IMR-90 (cell line): ENCODE results near the gene KCNJ3. TPM values are rescaled to one million over a fixed set of nuclear protein-coding genes. Genes with fewer than 3 reads are reported as not detected.

ENCODE experiments used
- ATAC-seq: fragments of 200-7000 bp; cut with Tn5 transposase; 2 replicates; pipeline ENCODE4 v1.9.1; 2020; ENCODE audit warnings: low read depth, mild to moderate bottlenecking, moderate library complexity
- BruUV-seq: library from RNA; stranded (reverse); fragments of 400-500 nt; replicated peaks from 2 replicates; lab custom pipeline; 2021; lab: Mats Ljungman, UMichigan
- CTCF ChIA-PET: fragments of 300-600 bp; formaldehyde crosslinking; extraction: SDS; loops from one replicate; lab custom pipeline; 2021; ENCODE audit warnings: antibody characterized with exemption; lab: Yijun Ruan, JAX
- POLR2A ChIA-PET: fragments of 300-600 bp; sonication (Branson Sonifier 250); formaldehyde crosslinking; loops from one replicate; lab custom pipeline; 2022; ENCODE audit warnings: antibody characterized with exemption; ENCODE audit not compliant: unreplicated experiment; lab: Charles Lee
- DNase-seq: peaks from one replicate; pipeline ENCODE4 v3.0.0; 2013
- H2AFZ ChIP-seq: replicated peaks from 2 replicates; pipeline ENCODE3; 2013; ENCODE audit warnings: low read length, mild to moderate bottlenecking; ENCODE audit not compliant: poor library complexity
- H2AK5ac ChIP-seq: 2 replicates; pipeline ENCODE4 v1.6.1; 2013; ENCODE audit warnings: low read depth, low read length, inconsistent platforms
- H2AK9ac ChIP-seq: replicated peaks from 2 replicates; pipeline ENCODE3; 2013; ENCODE audit warnings: mild to moderate bottlenecking, low read depth, low read length, moderate library complexity; ENCODE audit not compliant: poor library complexity
- H2BK120ac ChIP-seq: 2 replicates; pipeline ENCODE4 v1.6.1; 2013; ENCODE audit warnings: low read depth, low read length, inconsistent platforms
- H2BK15ac ChIP-seq: 3 replicates; pipeline ENCODE4 v1.6.1; 2013; ENCODE audit warnings: low read depth, low read length, inconsistent platforms
- H2BK20ac ChIP-seq: 2 replicates; pipeline ENCODE4 v1.6.1; 2013; ENCODE audit warnings: low read depth, mild to moderate bottlenecking, inconsistent platforms, low read length, moderate library complexity
- H2BK5ac ChIP-seq: 2 replicates; pipeline ENCODE4 v1.6.1; 2013; ENCODE audit warnings: mild to moderate bottlenecking, low read depth, low read length, inconsistent platforms; ENCODE audit not compliant: poor library complexity, severe bottlenecking
- H3K14ac ChIP-seq: replicated peaks from 2 replicates; pipeline ENCODE4 v1.6.1; 2013; ENCODE audit warnings: low read depth, low read length, inconsistent platforms
- H3K18ac ChIP-seq: 2 replicates; pipeline ENCODE4 v1.6.1; 2013; ENCODE audit warnings: low read depth, low read length, control low read depth
- H3K23ac ChIP-seq: 2 replicates; pipeline ENCODE4 v1.6.1; 2013; ENCODE audit warnings: low read depth, low read length, inconsistent platforms
- H3K27ac ChIP-seq: 2 replicates; pipeline ENCODE4 v1.5.1; 2013; ENCODE audit warnings: mild to moderate bottlenecking, control low read depth, low read length; ENCODE audit not compliant: insufficient read depth
- H3K27me3 ChIP-seq: 2 replicates; pipeline ENCODE4 v1.6.1; 2013; ENCODE audit warnings: low read length; ENCODE audit not compliant: control insufficient read depth, insufficient read depth
- H3K36me3 ChIP-seq: 2 replicates; pipeline ENCODE4 v1.6.1; 2013; ENCODE audit warnings: low read length, mixed read lengths; ENCODE audit not compliant: control insufficient read depth, insufficient read depth
- H3K4ac ChIP-seq: 2 replicates; pipeline ENCODE4 v1.6.1; 2013; ENCODE audit warnings: low read depth, low read length, inconsistent platforms
- H3K4me1 ChIP-seq: 2 replicates; pipeline ENCODE4 v1.6.1; 2013; ENCODE audit warnings: low read length, mixed read lengths; ENCODE audit not compliant: control insufficient read depth, insufficient read depth
- H3K4me2 ChIP-seq: 2 replicates; pipeline ENCODE4 v1.6.1; 2013; ENCODE audit warnings: low read depth, mild to moderate bottlenecking, control low read depth, low read length, moderate library complexity
- H3K4me3 ChIP-seq: 2 replicates; pipeline ENCODE4 v1.5.1; 2013; ENCODE audit warnings: low read depth, mild to moderate bottlenecking, control low read depth, low read length, moderate library complexity; ENCODE audit not compliant: insufficient read depth
- H3K56ac ChIP-seq: 2 replicates; pipeline ENCODE4 v1.6.1; 2013; ENCODE audit warnings: low read length, inconsistent platforms; ENCODE audit not compliant: insufficient read depth; ENCODE audit errors: extremely low read depth
- H3K79me1 ChIP-seq, 2 experiments: 2 replicates each; pipeline ENCODE4 v1.6.1; 2013; ENCODE audit warnings: low read length in 2 of 2, inconsistent platforms in 1 of 2, low read depth in 1 of 2
- H3K9ac ChIP-seq: 2 replicates; pipeline ENCODE4 v1.6.1; 2013; ENCODE audit warnings: low read depth, low read length, control low read depth
- H3K9me1 ChIP-seq: 2 replicates; pipeline ENCODE4 v1.6.1; 2013; ENCODE audit warnings: low read length, inconsistent platforms; ENCODE audit not compliant: insufficient read depth
- H3K9me3 ChIP-seq: 2 replicates; pipeline ENCODE4 v1.6.1; 2013; ENCODE audit warnings: low read length; ENCODE audit not compliant: control insufficient read depth, insufficient read depth
- H4K20me1 ChIP-seq: 2 replicates; pipeline ENCODE4 v1.6.1; 2013; ENCODE audit warnings: low read length, inconsistent platforms; ENCODE audit not compliant: insufficient read depth
- H4K5ac ChIP-seq: 2 replicates; pipeline ENCODE4 v1.6.1; 2013; ENCODE audit warnings: mild to moderate bottlenecking, low read depth, low read length, control low read depth
- H4K8ac ChIP-seq, 2 experiments: 2 replicates each; pipeline ENCODE4 v1.6.1; 2013; ENCODE audit warnings: low read depth in 2 of 2, low read length in 2 of 2, control low read depth in 1 of 2, inconsistent platforms in 1 of 2
- H4K91ac ChIP-seq: 2 replicates; pipeline ENCODE4 v1.6.1; 2013; ENCODE audit warnings: low read depth, low read length, inconsistent platforms; ENCODE audit not compliant: insufficient read depth
- BHLHE40 ChIP-seq: fragments of 150-350 bp; IDR thresholded peaks from 2 replicates; pipeline ENCODE4 v1.6.1; 2016; ENCODE audit warnings: mild to moderate bottlenecking, low read depth, low read length
- CHD1 ChIP-seq: IDR thresholded peaks from 2 replicates; pipeline ENCODE4 v1.6.1; 2012; ENCODE audit warnings: low read depth, low read length, improper control_type of control experiment
- FOS ChIP-seq: fragments of 150-350 bp; IDR thresholded peaks from 2 replicates; pipeline ENCODE4 v1.6.1; 2016; ENCODE audit warnings: low read depth, low read length
- WGBS, 2 experiments: methylation state at CpG; one replicate each; pipeline versions ENCODE4 v1.1.5 to v1.1.7; 2013; ENCODE audit warnings: missing lambda C conversion rate in 2 of 2; ENCODE audit not compliant: insufficient read length in 1 of 2; ENCODE audit errors: extremely low coverage in 2 of 2; 5-methylcytosine and 5-hydroxymethylcytosine counted together
- dilution Hi-C: fragments of 300-500 bp; cut with HindIII; formaldehyde crosslinking; loops from one replicate; pipeline ENCODE4 v1.14.3; 2018; ENCODE audit warnings: low sequenced_read_pairs; ENCODE audit not compliant: unreplicated experiment
- in situ Hi-C: fragments of 300-500 bp; cut with MboI; formaldehyde crosslinking; loops from 3 replicates; pipeline ENCODE4 v1.14.3; 2019; ENCODE audit warnings: low sequenced_read_pairs, inconsistent platforms, mixed read lengths
- intact Hi-C: fragments of 100-400 bp; cut with micrococcal nuclease; formaldehyde crosslinking; loops from 2 replicates; pipeline ENCODE4 v1.10.0; 2022
- polyA plus RNA-seq, 3 experiments: library from polyadenylated mRNA; depleted of rRNA; stranded (reverse); fragments of >200 nt; gene quantifications; 2 replicates each; pipeline ENCODE4 v1.2.3, GENCODE V29; 2012; ENCODE audit warnings: low replicate concordance in 1 of 3
- total RNA-seq: library from RNA; depleted of rRNA; stranded (reverse); fragments of >200 nt; gene quantifications from 2 replicates; pipeline ENCODE4 v1.2.3, GENCODE V29; 2012
- TF ChIP-seq, protein P1 (sequence below): fragments of 150-350 bp; IDR thresholded peaks from 2 replicates; pipeline ENCODE4 v1.6.1; 2016; ENCODE audit warnings: low read depth, mild to moderate bottlenecking, low read length, moderate library complexity, borderline replicate concordance

The KCNJ3 gene
- total and polyA plus RNA-seq, 2 of the 4 experiments (the other 2 are of a cell fraction): not detected

DNA sequence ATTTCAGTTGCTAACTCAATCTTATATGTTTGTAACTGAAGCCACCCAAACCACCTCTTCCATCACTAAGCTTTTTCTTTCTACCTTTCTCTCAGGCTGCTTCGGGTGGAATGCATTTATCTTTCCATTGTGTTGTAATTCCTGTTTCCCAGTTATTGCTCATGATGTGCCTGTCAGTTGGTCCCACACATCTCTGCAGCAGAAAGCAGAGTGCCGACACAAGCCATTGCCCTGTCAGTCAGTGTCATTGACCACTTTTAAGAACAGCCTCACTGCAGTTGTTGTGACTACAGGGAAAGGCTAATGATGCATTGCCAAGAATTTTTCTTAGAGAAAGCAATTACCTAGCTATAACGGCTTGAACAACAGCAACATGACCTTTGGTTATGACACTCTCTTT, 24.8 kb upstream of the KCNJ3 start:
- Histone ChIP-seq H3K4me2 (no peak overlapping the region), H2BK120ac (no peak overlapping the region), H4K8ac (no peak overlapping the region), H3K79me1 (no peaks in the 10 kb centered on the region), H4K91ac (no peak overlapping the region), H3K4ac (no peak overlapping the region), H2AK9ac (no peak overlapping the region), H3K4me1 (no peaks in the 10 kb centered on the region), H3K23ac (no peak overlapping the region), H3K18ac (no peak overlapping the region), H2BK15ac (no peak overlapping the region), H4K5ac (no peak overlapping the region), H3K9me1 (no peaks in the 10 kb centered on the region), H3K4me3 (no peak overlapping the region), H3K36me3 (no peaks in the 10 kb centered on the region), H4K20me1 (no peaks in the 10 kb centered on the region), H2AK5ac (no peak overlapping the region), H3K56ac (no peak overlapping the region), H3K9me3 (peaks cover 6% of the 10 kb centered on the region; the same call in 1 of the 2 replicates), H3K14ac (no peak overlapping the region), H3K9ac (no peak overlapping the region), H3K27me3 (no peaks in the 10 kb centered on the region), H2AFZ (no peak overlapping the region), H3K27ac (no peak overlapping the region), H2BK5ac (no peak overlapping the region), H2BK20ac (no peak overlapping the region)
- intact Hi-C loops (no loop called here), dilution Hi-C loops (no loop called here), in situ Hi-C loops (no loop called here)
- ChIA-PET CTCF (no interaction called here), POLR2A (no interaction called here)
- TF ChIP-seq, protein P1, sequence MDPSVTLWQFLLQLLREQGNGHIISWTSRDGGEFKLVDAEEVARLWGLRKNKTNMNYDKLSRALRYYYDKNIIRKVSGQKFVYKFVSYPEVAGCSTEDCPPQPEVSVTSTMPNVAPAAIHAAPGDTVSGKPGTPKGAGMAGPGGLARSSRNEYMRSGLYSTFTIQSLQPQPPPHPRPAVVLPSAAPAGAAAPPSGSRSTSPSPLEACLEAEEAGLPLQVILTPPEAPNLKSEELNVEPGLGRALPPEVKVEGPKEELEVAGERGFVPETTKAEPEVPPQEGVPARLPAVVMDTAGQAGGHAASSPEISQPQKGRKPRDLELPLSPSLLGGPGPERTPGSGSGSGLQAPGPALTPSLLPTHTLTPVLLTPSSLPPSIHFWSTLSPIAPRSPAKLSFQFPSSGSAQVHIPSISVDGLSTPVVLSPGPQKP: no peak
- TF ChIP-seq BHLHE40: no peak
- TF ChIP-seq CHD1: no peak
- TF ChIP-seq FOS: no peak
- WGBS, 2 experiments: 50% methylated on average over 1 of the region's 3 CpGs; no CpG with 5 or more reads in 1 of the 2 experiments
- DNase-seq (no peak), ATAC-seq (no peak)
- no TSS peak for BruUV-seq
